ENCODE results near the gene KDSR.

The KDSR gene, protein sequence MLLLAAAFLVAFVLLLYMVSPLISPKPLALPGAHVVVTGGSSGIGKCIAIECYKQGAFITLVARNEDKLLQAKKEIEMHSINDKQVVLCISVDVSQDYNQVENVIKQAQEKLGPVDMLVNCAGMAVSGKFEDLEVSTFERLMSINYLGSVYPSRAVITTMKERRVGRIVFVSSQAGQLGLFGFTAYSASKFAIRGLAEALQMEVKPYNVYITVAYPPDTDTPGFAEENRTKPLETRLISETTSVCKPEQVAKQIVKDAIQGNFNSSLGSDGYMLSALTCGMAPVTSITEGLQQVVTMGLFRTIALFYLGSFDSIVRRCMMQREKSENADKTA

GRCh38 chr18:63367053-63367953, at the start of gene KDSR:
Gene KDSR, minus strand, starts transcription at chr18:63367206. Its CDS starts 88 bp downstream, at chr18:63367118.
- no peak for TF ChIP-seq CTCF (IDR thresholded peaks at IDR 0.05; ENCODE audit: low read depth, low read length, missing control alignments)
- peak within 1 kb of the TSS; percentile 97 for H3K4me3 ChIP-seq (ENCODE audit: low read depth, low read length)
- DNase-seq (ENCODE audit: low read depth): peak; percentile 50

DNA sequence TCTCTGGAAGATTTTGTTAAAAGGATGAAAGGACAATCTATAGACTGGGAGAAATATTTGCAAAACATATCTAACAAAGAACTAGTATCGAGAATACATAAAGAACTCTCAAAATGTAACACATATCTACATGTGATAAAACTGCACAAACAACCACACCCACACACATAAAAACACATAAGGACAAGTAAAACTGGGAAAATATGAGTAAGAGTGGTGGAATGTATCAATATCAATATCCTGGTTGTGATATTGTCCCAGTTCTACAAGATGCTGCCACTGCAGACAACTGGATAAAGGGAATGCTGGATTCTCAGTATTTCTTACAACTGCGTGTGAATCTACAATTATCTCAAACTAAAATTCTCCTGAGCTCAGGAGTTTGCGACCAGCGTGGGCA, 45.9 kb upstream of the KDSR start:
- no peak for DNase-seq (ENCODE audit: low read depth)
- H3K4me3 ChIP-seq (ENCODE audit: low read depth, low read length): no peak overlapping the region
- TF ChIP-seq CTCF (IDR thresholded peaks at IDR 0.05; ENCODE audit: low read depth, low read length, missing control alignments): no peak

DNA sequence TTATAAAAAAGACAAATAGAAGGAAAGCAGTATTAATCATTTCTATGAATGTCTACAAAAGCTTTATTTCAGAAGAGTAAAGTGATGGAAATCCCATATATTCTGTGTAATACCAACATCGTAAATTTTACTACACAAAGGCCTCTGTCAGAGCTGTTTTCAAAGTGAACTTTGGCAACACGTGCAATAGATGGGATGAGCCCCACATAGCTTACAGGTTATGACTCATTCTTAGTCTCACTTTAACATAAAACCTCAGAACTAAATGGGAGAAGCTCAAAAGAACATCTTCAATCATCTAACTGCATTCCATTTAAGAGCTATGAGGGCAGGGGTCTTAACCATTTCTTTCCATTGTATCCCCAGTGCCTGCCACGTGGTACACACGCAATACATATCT, 43.8 kb upstream of the KDSR start:
- no peak for DNase-seq (ENCODE audit: low read depth)
- TF ChIP-seq CTCF (IDR thresholded peaks at IDR 0.05; ENCODE audit: low read depth, low read length, missing control alignments): no peak
- H3K4me3 ChIP-seq (ENCODE audit: low read depth, low read length): no peak overlapping the region

GRCh38 chr18:63409301-63409700, 42.3 kb upstream of the KDSR start:
- no peak overlapping the region for H3K4me3 ChIP-seq (ENCODE audit: low read depth, low read length)
- DNase-seq (ENCODE audit: low read depth): no peak
- no peak for TF ChIP-seq CTCF (IDR thresholded peaks at IDR 0.05; ENCODE audit: low read depth, low read length, missing control alignments)

DNA sequence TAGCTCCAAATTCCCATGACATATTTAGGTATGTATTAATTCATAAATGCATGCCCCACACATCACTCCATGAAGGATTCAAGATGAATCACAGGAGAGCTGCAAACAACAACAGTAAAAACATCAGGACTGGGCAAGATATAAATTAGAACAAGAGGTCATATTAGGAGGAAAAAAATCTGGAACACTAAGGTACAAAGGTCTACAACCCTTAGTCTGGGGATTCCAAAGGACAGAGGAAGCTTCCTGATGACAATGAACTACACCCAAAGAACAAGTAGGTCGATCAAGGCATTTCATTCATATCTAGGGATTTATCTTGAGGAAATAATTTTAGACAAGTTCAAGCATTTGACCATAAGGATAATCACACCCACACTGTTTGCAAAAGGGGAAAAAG, 40.7 kb upstream of the KDSR start:
- DNase-seq (ENCODE audit: low read depth): no peak
- no peak for TF ChIP-seq CTCF (IDR thresholded peaks at IDR 0.05; ENCODE audit: low read depth, low read length, missing control alignments)
- H3K4me3 ChIP-seq (ENCODE audit: low read depth, low read length): no peak overlapping the region

DNA sequence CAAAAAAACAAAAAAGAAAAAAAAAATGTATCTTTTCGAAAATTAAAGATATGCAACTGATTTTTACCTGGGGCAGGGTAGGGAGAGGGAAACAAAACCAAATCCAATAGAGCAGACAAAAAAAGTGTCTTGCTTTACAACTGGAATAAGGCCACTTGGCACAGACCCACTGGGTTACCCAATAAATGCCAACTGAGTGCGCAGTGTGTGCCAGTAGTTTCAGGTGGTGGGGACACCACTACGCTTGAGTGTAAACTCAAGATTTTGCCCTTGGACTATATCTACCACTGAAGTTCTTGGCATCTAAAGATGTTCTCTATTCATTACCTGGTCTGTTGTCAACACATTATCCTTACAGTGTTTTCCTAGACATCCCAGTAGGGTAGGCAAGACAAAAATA, 39.0 kb upstream of the KDSR start:
- H3K4me3 ChIP-seq (ENCODE audit: low read depth, low read length): no peak overlapping the region
- no peak for TF ChIP-seq CTCF (IDR thresholded peaks at IDR 0.05; ENCODE audit: low read depth, low read length, missing control alignments)
- no peak for DNase-seq (ENCODE audit: low read depth)

Data from GM12864 (cell line).